SK-N-SH (cell line): ENCODE results near the gene SPATA21. TPM values are rescaled to one million over a fixed set of nuclear protein-coding genes. Genes with fewer than 3 reads are reported as not detected.
"Not testable (repeated sequence)": the region's sequence is repeated elsewhere in the genome, so short reads cannot be mapped to it uniquely, and the experiment has no call there.

Source experiments
- CTCF ChIA-PET: fragments of 300-600, 350-600 bp; formaldehyde crosslinking; extraction: SDS; loops from one replicate; lab custom pipeline; 2021; lab: Yijun Ruan, JAX
- POLR2A ChIA-PET: fragments of 350-600 bp; sonication (Branson Sonifier 250); formaldehyde crosslinking; extraction: SDS; loops from one replicate; lab custom pipeline; 2020; ENCODE audit warnings: antibody characterized with exemption, inconsistent platforms; lab: Yijun Ruan, JAX
- DNase-seq: peaks from one replicate; pipeline ENCODE4 v3.0.0; 2012
- H2AFZ ChIP-seq: fragments of 200-600 bp; sonication (generic); 2 replicates; pipeline ENCODE4 v1.8.1; 2016; ENCODE audit warnings: antibody characterized with exemption, mild to moderate bottlenecking, low read depth
- H3F3A ChIP-seq: fragments of 200-600 bp; sonication (generic); replicated peaks from 2 replicates; pipeline ENCODE3; 2016; ENCODE audit warnings: antibody characterized with exemption, mild to moderate bottlenecking; ENCODE audit not compliant: insufficient read depth
- H3K27ac ChIP-seq, 2 experiments: fragments of 200-500 bp in 1 of 2; fragments of 200-600 bp in 1 of 2; sonication (Bioruptor generic) in 1 of 2; sonication (generic), shearing (Covaris generic) in 1 of 2; 2 replicates each; pipeline versions ENCODE4 v1.5.1 to v1.6.1; 2014 to 2016; ENCODE audit warnings: low read depth in 2 of 2, inconsistent platforms in 1 of 2, low read length in 1 of 2, mild to moderate bottlenecking in 1 of 2, mixed read lengths in 1 of 2
- H3K27me3 ChIP-seq: fragments of 200-600 bp; sonication (generic), shearing (Covaris generic); 2 replicates; pipeline ENCODE4 v1.6.1; 2016; ENCODE audit warnings: mixed run types; ENCODE audit not compliant: insufficient read depth
- H3K36me3 ChIP-seq, 2 experiments: fragments of 200-500 bp in 1 of 2; fragments of 200-600 bp in 1 of 2; sonication (Bioruptor generic) in 1 of 2; sonication (generic) in 1 of 2; replicated peaks in 1 of 2; 2 replicates each; pipeline versions ENCODE3 to v1.5.1; 2014 to 2016; ENCODE audit warnings: low read length in 1 of 2, mild to moderate bottlenecking in 1 of 2; ENCODE audit not compliant: insufficient read depth in 2 of 2, control insufficient read depth in 1 of 2
- H3K4me1 ChIP-seq, 2 experiments: fragments of 200-500 bp in 1 of 2; fragments of 200-600 bp in 1 of 2; sonication (Bioruptor generic) in 1 of 2; sonication (generic), shearing (Covaris generic) in 1 of 2; 2 replicates each; pipeline versions ENCODE4 v1.5.1 to v1.6.1; 2014 to 2016; ENCODE audit warnings: low read depth in 1 of 2, low read length in 1 of 2, mixed run types in 1 of 2; ENCODE audit not compliant: insufficient read depth in 2 of 2, control insufficient read depth in 1 of 2
- H3K4me2 ChIP-seq: fragments of 200-600 bp; sonication (generic), shearing (Covaris generic); 2 replicates; pipeline ENCODE4 v1.6.1; 2017; ENCODE audit warnings: mixed run types
- H3K4me3 ChIP-seq, 2 experiments: fragments of 200-500 bp in 1 of 2; fragments of 200-600 bp in 1 of 2; sonication (Bioruptor generic) in 1 of 2; sonication (generic), shearing (Covaris generic) in 1 of 2; 2 replicates each; pipeline versions ENCODE4 v1.5.1 to v1.8.1; 2014 to 2016; ENCODE audit warnings: low read depth in 2 of 2, inconsistent platforms in 1 of 2, low read length in 1 of 2, mild to moderate bottlenecking in 1 of 2, mixed read lengths in 1 of 2, moderate library complexity in 1 of 2
- H3K79me2 ChIP-seq: fragments of 200-600 bp; sonication (generic); 2 replicates; pipeline ENCODE4 v1.8.1; 2017; ENCODE audit warnings: mild to moderate bottlenecking; ENCODE audit not compliant: insufficient read depth
- H3K9ac ChIP-seq: fragments of 200-600 bp; sonication (generic); 2 replicates; pipeline ENCODE4 v1.6.1; 2017; ENCODE audit warnings: mixed run types
- H3K9me2 ChIP-seq: fragments of 200-600 bp; sonication (generic); 2 replicates; pipeline ENCODE4 v1.6.1; 2017; ENCODE audit warnings: mixed run types
- H3K9me3 ChIP-seq: fragments of 200-600 bp; sonication (generic); 2 replicates; pipeline ENCODE4 v1.6.1; 2017; ENCODE audit warnings: mixed run types, mild to moderate bottlenecking, moderate library complexity
- H4K20me1 ChIP-seq: fragments of 200-600 bp; sonication (generic); 2 replicates; pipeline ENCODE4 v1.6.1; 2017; ENCODE audit warnings: mild to moderate bottlenecking, mixed run types; ENCODE audit not compliant: insufficient read depth
- FOSL2 ChIP-seq: IDR thresholded peaks from 2 replicates; pipeline ENCODE4 v1.4.0; 2012; ENCODE audit warnings: low read depth, mild to moderate bottlenecking, moderate library complexity, borderline replicate concordance
- FOXM1 ChIP-seq: IDR thresholded peaks from 2 replicates; pipeline ENCODE4 v1.4.0; 2012; ENCODE audit warnings: low read depth, mild to moderate bottlenecking
- GABPA ChIP-seq: IDR thresholded peaks from 2 replicates; pipeline ENCODE4 v1.4.0; 2012; ENCODE audit warnings: low read depth, mild to moderate bottlenecking
- JUND ChIP-seq: IDR thresholded peaks from 2 replicates; pipeline ENCODE4 v1.4.0; 2012
- NRF1 ChIP-seq: IDR thresholded peaks from 2 replicates; pipeline ENCODE4 v1.6.1; 2012; ENCODE audit warnings: low read depth, mild to moderate bottlenecking, low read length
- POLR2AphosphoS5 ChIP-seq: IDR thresholded peaks from 2 replicates; pipeline ENCODE4 v1.6.1; 2012; ENCODE audit warnings: low read depth, low read length
- RAD21 ChIP-seq: IDR thresholded peaks from 2 replicates; pipeline ENCODE4 v1.6.1; 2012; ENCODE audit warnings: mild to moderate bottlenecking, low read length
- RXRA ChIP-seq: IDR thresholded peaks from 2 replicates; pipeline ENCODE4 v1.4.0; 2012; ENCODE audit warnings: low read depth, mild to moderate bottlenecking, borderline replicate concordance
- TAF1 ChIP-seq: IDR thresholded peaks from 2 replicates; pipeline ENCODE4 v1.6.1; 2012; ENCODE audit warnings: low read depth, mild to moderate bottlenecking, low read length, moderate library complexity, borderline replicate concordance
- TEAD4 ChIP-seq: IDR thresholded peaks from 2 replicates; pipeline ENCODE4 v1.4.0; 2012; ENCODE audit warnings: mild to moderate bottlenecking, borderline replicate concordance; ENCODE audit not compliant: insufficient read depth
- USF2 ChIP-seq: fragments of 150-350 bp; IDR thresholded peaks from 2 replicates; pipeline ENCODE4 v1.6.1; 2017; ENCODE audit warnings: antibody characterized with exemption, low read length, low read depth, borderline replicate concordance
- YY1 ChIP-seq: IDR thresholded peaks from 2 replicates; pipeline ENCODE4 v1.4.0; 2012; ENCODE audit warnings: low read depth, mild to moderate bottlenecking
- WGBS: methylation state at CpG from one replicate; pipeline ENCODE4 v1.1.6; 2017; ENCODE audit warnings: low lambda C conversion rate; 5-methylcytosine and 5-hydroxymethylcytosine counted together
- polyA plus RNA-seq, 3 experiments: library from polyadenylated mRNA; depleted of rRNA; stranded (reverse); fragments of >200 nt; gene quantifications; 2 replicates each; pipeline ENCODE4 v1.2.3, GENCODE V29; 2012
- TF ChIP-seq, protein P1 (sequence below): fragments of 200-600 bp; sonication (generic); IDR thresholded peaks from 2 replicates; pipeline ENCODE4 v1.6.1; 2017; ENCODE audit warnings: antibody characterized with exemption, mild to moderate bottlenecking, moderate library complexity
- TF ChIP-seq, protein P2 (sequence below): IDR thresholded peaks from 2 replicates; pipeline ENCODE4 v1.4.0; 2012; ENCODE audit warnings: low read depth, borderline replicate concordance
- TF ChIP-seq, protein P3 (sequence below): IDR thresholded peaks from 2 replicates; pipeline ENCODE4 v1.6.1; 2012; ENCODE audit warnings: mild to moderate bottlenecking, low read depth, low read length, moderate library complexity

The SPATA21 gene
- polyA plus RNA-seq, 1 of the 3 experiments (the other 2 are of a cell fraction): 0.10 TPM

DNA sequence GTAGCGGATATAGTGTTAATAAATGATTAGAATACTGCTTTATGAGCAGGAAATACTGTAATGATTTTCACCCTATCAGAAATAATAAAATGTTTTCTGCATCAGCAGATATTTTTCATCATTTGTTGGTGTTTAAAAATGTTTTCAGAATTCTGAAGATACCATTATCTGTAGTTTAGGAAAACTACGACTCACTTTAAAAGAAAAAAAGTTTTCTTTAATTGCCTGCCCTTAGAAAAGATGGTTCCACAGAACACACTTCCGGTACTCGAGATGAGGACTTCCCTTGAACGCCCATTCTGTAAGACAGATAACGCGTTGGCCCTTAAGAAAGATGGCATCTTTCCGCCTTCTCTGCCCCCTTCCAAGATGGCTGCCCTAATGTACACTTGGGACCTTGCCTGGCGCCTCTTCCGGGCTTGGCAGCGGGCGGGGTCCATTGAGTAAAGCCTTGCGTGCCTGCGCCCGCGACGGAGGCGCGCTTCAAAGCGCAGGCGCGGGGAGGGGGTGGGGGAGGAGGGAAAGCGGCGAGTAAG, 70.4 kb downstream of the SPATA21 start, which contains the start of gene SZRD1 (continued):
- TF ChIP-seq USF2 (no peak), POLR2AphosphoS5 (no peak), TAF1 (peak; percentile 82), GABPA (peak; percentile 91), RXRA (no peak), TEAD4 (no peak)
- TF ChIP-seq, protein P1, sequence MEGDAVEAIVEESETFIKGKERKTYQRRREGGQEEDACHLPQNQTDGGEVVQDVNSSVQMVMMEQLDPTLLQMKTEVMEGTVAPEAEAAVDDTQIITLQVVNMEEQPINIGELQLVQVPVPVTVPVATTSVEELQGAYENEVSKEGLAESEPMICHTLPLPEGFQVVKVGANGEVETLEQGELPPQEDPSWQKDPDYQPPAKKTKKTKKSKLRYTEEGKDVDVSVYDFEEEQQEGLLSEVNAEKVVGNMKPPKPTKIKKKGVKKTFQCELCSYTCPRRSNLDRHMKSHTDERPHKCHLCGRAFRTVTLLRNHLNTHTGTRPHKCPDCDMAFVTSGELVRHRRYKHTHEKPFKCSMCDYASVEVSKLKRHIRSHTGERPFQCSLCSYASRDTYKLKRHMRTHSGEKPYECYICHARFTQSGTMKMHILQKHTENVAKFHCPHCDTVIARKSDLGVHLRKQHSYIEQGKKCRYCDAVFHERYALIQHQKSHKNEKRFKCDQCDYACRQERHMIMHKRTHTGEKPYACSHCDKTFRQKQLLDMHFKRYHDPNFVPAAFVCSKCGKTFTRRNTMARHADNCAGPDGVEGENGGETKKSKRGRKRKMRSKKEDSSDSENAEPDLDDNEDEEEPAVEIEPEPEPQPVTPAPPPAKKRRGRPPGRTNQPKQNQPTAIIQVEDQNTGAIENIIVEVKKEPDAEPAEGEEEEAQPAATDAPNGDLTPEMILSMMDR: no peak
- TF ChIP-seq, all 33 proteins: peak for 7

DNA sequence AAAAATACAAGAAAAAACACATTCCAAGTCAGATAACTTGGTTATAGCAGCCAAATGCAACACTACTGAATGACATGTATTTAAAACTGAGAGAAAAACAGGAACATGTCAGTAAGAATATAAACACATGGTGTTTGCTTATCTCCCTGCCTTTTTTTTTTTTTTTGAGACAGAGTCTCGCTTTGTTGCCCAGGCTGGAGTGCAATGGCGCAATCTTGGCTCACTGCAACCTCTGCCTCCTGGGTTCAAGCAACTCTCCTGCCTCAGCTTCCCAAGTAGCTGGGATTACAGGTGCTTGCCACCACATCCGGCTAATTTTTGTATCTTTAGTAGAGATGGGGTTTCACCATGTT, 72.1 kb downstream of the SPATA21 start:
- H3F3A ChIP-seq: peaks cover 17% of the 10 kb centered on the region
- peaks cover 27% of the 10 kb centered on the region for H3K79me2 ChIP-seq
- WGBS: 100% methylated on average over 3 of the region's 3 CpGs
- H3K4me1 ChIP-seq, H3K9me3 ChIP-seq, H3K4me2 ChIP-seq, H3K9ac ChIP-seq, H3K4me3 ChIP-seq, H3K27me3 ChIP-seq, DNase-seq, H2AFZ ChIP-seq, POLR2A ChIA-PET, H3K27ac ChIP-seq, H3K36me3 ChIP-seq, H3K9me2 ChIP-seq: not testable (repeated sequence)
- H4K20me1 ChIP-seq: peaks cover 22% of the 10 kb centered on the region
- CTCF ChIA-PET: interaction anchor here (1.6 to 5.5 kb wide), 7 partner anchors 12 to 287 kb away, joined by 5 to 46 read pairs (median 9); partner anchors contain the start of genes CPLANE2 and FBXO42

DNA sequence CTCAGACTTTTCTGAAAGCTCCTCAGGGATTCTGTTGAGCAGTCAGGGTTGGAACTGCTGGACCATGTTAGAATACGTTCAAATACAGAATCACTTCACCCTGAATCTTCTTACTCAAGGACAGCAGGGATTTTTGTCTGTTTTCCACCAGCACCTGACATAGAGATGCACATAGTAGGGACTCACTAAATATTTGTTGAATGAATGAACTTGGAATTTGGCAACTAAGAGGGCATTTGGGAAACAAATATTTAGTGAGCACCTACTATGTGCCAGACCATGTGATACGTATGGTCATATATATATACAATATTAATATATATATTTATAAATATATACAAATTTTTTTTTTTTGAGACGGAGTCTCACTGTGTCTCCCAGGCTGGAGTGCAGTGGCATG, 80.4 kb downstream of the SPATA21 start:
- Histone ChIP-seq H3F3A (no peaks in the 10 kb centered on the region), H3K9ac (no peak overlapping the region), H4K20me1 (no peaks in the 10 kb centered on the region), H3K27me3 (no peaks in the 10 kb centered on the region), H3K4me2 (no peak overlapping the region), H3K9me3 (no peaks in the 10 kb centered on the region), H3K36me3 (no peaks in the 10 kb centered on the region), H3K4me1 (peaks cover 4 to 6% of the 10 kb centered on the region in 2 experiments; a peak in 2 of 4 replicates), H2AFZ (no peak overlapping the region), H3K4me3 (no peak overlapping the region), H3K27ac (no peak overlapping the region), H3K79me2 (peaks cover 4% of the 10 kb centered on the region), H3K9me2 (no peaks in the 10 kb centered on the region)
- POLR2A ChIA-PET: no interaction called here
- WGBS: 88% methylated on average over 3 of the region's 3 CpGs
- no peak for DNase-seq
- CTCF ChIA-PET: interaction anchor here (1.0 to 1.7 kb wide), 3 partner anchors 113 to 284 kb away, joined by 3 to 6 read pairs (median 4); no protein-coding TSS in a partner anchor
- TF ChIP-seq, protein P2, sequence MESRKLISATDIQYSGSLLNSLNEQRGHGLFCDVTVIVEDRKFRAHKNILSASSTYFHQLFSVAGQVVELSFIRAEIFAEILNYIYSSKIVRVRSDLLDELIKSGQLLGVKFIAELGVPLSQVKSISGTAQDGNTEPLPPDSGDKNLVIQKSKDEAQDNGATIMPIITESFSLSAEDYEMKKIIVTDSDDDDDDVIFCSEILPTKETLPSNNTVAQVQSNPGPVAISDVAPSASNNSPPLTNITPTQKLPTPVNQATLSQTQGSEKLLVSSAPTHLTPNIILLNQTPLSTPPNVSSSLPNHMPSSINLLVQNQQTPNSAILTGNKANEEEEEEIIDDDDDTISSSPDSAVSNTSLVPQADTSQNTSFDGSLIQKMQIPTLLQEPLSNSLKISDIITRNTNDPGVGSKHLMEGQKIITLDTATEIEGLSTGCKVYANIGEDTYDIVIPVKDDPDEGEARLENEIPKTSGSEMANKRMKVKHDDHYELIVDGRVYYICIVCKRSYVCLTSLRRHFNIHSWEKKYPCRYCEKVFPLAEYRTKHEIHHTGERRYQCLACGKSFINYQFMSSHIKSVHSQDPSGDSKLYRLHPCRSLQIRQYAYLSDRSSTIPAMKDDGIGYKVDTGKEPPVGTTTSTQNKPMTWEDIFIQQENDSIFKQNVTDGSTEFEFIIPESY: no peak
- TF ChIP-seq RAD21 (no peak), FOXM1 (no peak), NRF1 (no peak), FOSL2 (no peak), YY1 (no peak), JUND (no peak)
- TF ChIP-seq, protein P3, sequence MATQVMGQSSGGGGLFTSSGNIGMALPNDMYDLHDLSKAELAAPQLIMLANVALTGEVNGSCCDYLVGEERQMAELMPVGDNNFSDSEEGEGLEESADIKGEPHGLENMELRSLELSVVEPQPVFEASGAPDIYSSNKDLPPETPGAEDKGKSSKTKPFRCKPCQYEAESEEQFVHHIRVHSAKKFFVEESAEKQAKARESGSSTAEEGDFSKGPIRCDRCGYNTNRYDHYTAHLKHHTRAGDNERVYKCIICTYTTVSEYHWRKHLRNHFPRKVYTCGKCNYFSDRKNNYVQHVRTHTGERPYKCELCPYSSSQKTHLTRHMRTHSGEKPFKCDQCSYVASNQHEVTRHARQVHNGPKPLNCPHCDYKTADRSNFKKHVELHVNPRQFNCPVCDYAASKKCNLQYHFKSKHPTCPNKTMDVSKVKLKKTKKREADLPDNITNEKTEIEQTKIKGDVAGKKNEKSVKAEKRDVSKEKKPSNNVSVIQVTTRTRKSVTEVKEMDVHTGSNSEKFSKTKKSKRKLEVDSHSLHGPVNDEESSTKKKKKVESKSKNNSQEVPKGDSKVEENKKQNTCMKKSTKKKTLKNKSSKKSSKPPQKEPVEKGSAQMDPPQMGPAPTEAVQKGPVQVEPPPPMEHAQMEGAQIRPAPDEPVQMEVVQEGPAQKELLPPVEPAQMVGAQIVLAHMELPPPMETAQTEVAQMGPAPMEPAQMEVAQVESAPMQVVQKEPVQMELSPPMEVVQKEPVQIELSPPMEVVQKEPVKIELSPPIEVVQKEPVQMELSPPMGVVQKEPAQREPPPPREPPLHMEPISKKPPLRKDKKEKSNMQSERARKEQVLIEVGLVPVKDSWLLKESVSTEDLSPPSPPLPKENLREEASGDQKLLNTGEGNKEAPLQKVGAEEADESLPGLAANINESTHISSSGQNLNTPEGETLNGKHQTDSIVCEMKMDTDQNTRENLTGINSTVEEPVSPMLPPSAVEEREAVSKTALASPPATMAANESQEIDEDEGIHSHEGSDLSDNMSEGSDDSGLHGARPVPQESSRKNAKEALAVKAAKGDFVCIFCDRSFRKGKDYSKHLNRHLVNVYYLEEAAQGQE: no peak
- TF ChIP-seq, protein P1: no peak
